ENCODE measurements around the gene CACNA1I. TPM values are rescaled to one million over a fixed set of nuclear protein-coding genes. Genes with fewer than 3 reads are reported as not detected.

The CACNA1I gene
- total and polyA plus RNA-seq, 2 experiments from 2014 or later = 0.42 to 2.4 TPM

GRCh38 chr22:39574779-39575551, 4.4 kb downstream of the CACNA1I start:
- peaks cover 2% of the 10 kb centered on the region; the same call in 1 of the 2 replicates for H3K4me1 ChIP-seq (ENCODE audit: insufficient read depth)
- H3K79me2 ChIP-seq (replicated peaks; ENCODE audit: insufficient read depth) = no peaks in the 10 kb centered on the region
- H2AFZ ChIP-seq = no peak overlapping the region
- H3K9me2 ChIP-seq (ENCODE audit: insufficient read depth) = no peaks in the 10 kb centered on the region
- H3K27ac Mint-ChIP-seq = no peak overlapping the region
- no peaks in the 10 kb centered on the region for H3K27me3 ChIP-seq (ENCODE audit: insufficient read depth)
- TF ChIP-seq NANOG (IDR thresholded peaks at IDR 0.05; ENCODE audit: borderline replicate concordance) (no peak), REST (IDR thresholded peaks at IDR 0.05; ENCODE audit: unreplicated experiment) (no peak), ZNF462 (CRISPR knock-in tag; IDR thresholded peaks at IDR 0.05) (no peak), STAT1 (IDR thresholded peaks at IDR 0.05; ENCODE audit: unreplicated experiment) (no peak), ZNF331 (CRISPR knock-in tag; IDR thresholded peaks at IDR 0.05; ENCODE audit: low read depth) (no peak), POLR2AphosphoS5 (IDR thresholded peaks at IDR 0.05; ENCODE audit: low read depth) (no peak), EZH2phosphoT487 (IDR thresholded peaks at IDR 0.05; ENCODE audit: unreplicated experiment) (no peak), CREB1 (CRISPR knock-in tag; IDR thresholded peaks at IDR 0.05; ENCODE audit: low read depth) (no peak), EZH2 (IDR thresholded peaks at IDR 0.05; ENCODE audit: low read depth, unreplicated experiment) (no peak), ETS1 (IDR thresholded peaks at IDR 0.05) (no peak), JUNB (IDR thresholded peaks at IDR 0.05; ENCODE audit: unreplicated experiment) (no peak), CTCF (conservative IDR thresholded peaks at IDR 0.05; ENCODE audit: low read depth in 2 of 2) (no peak)
- no peaks in the 10 kb centered on the region for H3F3A ChIP-seq (replicated peaks; ENCODE audit: low read depth)
- H3K36me3 ChIP-seq (ENCODE audit: insufficient read depth) = no peaks in the 10 kb centered on the region
- peaks cover 7% of the 10 kb centered on the region for H3K27me3 Mint-ChIP-seq (ENCODE audit: insufficient read depth, low read depth, poor library complexity)
- no peak overlapping the region for H3K4me3 Mint-ChIP-seq
- no peak overlapping the region for H3K4me3 ChIP-seq
- ATAC-seq (no peak), DNase-seq (ENCODE audit: low spot score) (no peak)
- H3K9me3 Mint-ChIP-seq = no peaks in the 10 kb centered on the region
- H3K36me3 Mint-ChIP-seq (ENCODE audit: low read depth) = no peaks in the 10 kb centered on the region
- no peaks in the 10 kb centered on the region for H4K20me1 ChIP-seq (replicated peaks; ENCODE audit: insufficient read depth)
- no peak overlapping the region for H3K4me2 ChIP-seq
- H3K4me1 Mint-ChIP-seq = peaks cover 6% of the 10 kb centered on the region
- H3K27ac ChIP-seq (ENCODE audit: low read depth) = no peak overlapping the region

All from GM23338 (cell line).